NCI-H1105 treated with DMSO at 0.1 percent for 48 hours (cell line): ENCODE measurements around the gene CPM.

Experiments used
- DNase-seq: peaks from one replicate; lab custom pipeline; 2025; lab: John Stamatoyannopoulos, UW

CPM gene

GRCh38 chr12:68932961-68933893, at the start of gene CPM:
Gene CPM, minus strand, starts transcription at chr12:68933171. Its CDS starts 334 bp downstream, at chr12:68932837.
- no peak for DNase-seq

- no peak for DNase-seq
These were observed 48.5 kb upstream of the CPM start for GRCh38 chr12:68981516-68981915.

- DNase-seq, result no peak
These were observed 47.7 kb upstream of the CPM start for GRCh38 chr12:68980476-68981212.

GRCh38 chr12:68978678-68979077, 45.7 kb upstream of the CPM start:
- DNase-seq, result no peak

GRCh38 chr12:68977909-68978610, 45.1 kb upstream of the CPM start:
- no peak for DNase-seq

- DNase-seq, result no peak
These were observed 44.4 kb upstream of the CPM start for GRCh38 chr12:68977335-68977734.

- no peak for DNase-seq
These were observed 43.4 kb upstream of the CPM start for GRCh38 chr12:68976395-68976841.

GRCh38 chr12:68975811-68976210, 42.8 kb upstream of the CPM start:
- no peak for DNase-seq

- DNase-seq, result no peak
These were observed 39.6 kb upstream of the CPM start for GRCh38 chr12:68972595-68972994.

GRCh38 chr12:68971404-68971803, 38.4 kb upstream of the CPM start:
- DNase-seq, result no peak

- DNase-seq, result no peak
These were observed 38.0 kb upstream of the CPM start for GRCh38 chr12:68970951-68971350.

GRCh38 chr12:68970306-68970705, 37.3 kb upstream of the CPM start:
- DNase-seq, result no peak

GRCh38 chr12:68967046-68967445, 34.1 kb upstream of the CPM start:
- no peak for DNase-seq

- no peak for DNase-seq
These were observed 31.1 kb upstream of the CPM start for GRCh38 chr12:68963856-68964745.

GRCh38 chr12:68962877-68963855, 30.2 kb upstream of the CPM start:
- DNase-seq, result no peak

- DNase-seq, result no peak
These were observed 27.0 kb upstream of the CPM start for GRCh38 chr12:68959891-68960464.

GRCh38 chr12:68959143-68959858, 26.3 kb upstream of the CPM start:
- no peak for DNase-seq

GRCh38 chr12:68958322-68958721, 25.4 kb upstream of the CPM start:
- DNase-seq, result no peak

GRCh38 chr12:68957273-68957672, 24.3 kb upstream of the CPM start:
- no peak for DNase-seq
